GM12864 (cell line): ENCODE data around the gene CYP27B1.

ENCODE experiments used
- DNase-seq: peaks from one replicate; pipeline ENCODE4 v3.0.0-alpha.2; 2011; ENCODE audit warnings: low read depth
- H3K4me3 ChIP-seq: 2 replicates; pipeline ENCODE4 v1.5.1; 2011; ENCODE audit warnings: mild to moderate bottlenecking, low read depth, low read length, control low read depth
- CTCF ChIP-seq: IDR thresholded peaks from 2 replicates; pipeline ENCODE4 v1.5.1; 2011; ENCODE audit warnings: low read depth, mild to moderate bottlenecking, moderate library complexity, low read length, control low read depth, inconsistent platforms; ENCODE audit errors: missing control alignments

The CYP27B1 gene

GRCh38 chr12:57783466-57783801 is 16.6 kb upstream of the CYP27B1 start:
- no peak for DNase-seq
- H3K4me3 ChIP-seq = peak overlapping the region; percentile 97
- TF ChIP-seq CTCF = no peak

DNA sequence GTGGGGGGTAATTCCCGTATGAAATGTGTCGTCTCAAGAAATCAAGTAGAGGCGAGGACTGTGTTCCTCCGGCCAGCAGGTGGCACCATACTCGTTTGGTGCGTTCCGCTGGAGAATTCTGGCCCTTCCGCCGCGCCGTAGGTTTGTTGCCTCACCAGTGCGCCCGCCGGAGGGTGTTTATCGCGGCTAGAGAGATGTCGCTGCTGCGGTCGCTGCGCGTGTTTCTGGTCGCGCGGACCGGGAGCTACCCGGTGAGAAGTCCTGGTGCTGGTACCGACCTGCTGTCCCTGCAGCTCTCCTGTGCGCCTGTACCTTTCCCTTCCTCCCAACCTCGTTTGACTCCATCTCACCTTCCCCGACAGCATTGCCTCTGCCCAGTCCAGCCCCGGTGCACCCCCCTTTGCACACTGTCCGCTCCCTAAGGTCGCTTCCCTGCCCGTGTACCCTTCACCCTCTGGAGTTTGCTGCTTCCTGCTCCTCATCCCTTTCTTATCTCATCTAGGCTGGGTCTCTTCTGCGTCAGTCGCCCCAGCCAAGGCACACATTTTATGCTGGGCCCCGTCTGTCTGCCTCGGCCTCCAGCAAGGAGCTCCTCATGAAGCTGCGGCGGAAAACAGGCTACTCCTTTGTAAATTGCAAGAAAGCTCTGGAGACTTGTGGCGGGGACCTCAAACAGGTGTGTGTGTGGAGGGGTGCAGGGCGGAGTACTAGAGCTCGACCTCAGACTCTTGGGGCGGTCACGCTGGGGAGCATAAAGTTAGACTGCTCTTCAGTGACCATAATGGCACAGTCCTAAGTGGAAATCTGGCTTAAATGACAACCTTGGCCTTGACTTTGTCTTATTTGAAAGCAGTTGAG is 16.0 kb upstream of the CYP27B1 start, which contains the start of gene TSFM:
Gene TSFM (plus strand): TSS at position 180 of the 858 bp plus-strand sequence. CDS start 15 bp downstream, at position 195.
- peak; percentile 87 for DNase-seq
- TF ChIP-seq CTCF = peak; percentile 90
- peak within 1 kb of the TSS; percentile 97 for H3K4me3 ChIP-seq

- H3K4me3 ChIP-seq = no peak overlapping the region
- no peak for TF ChIP-seq CTCF
- no peak for DNase-seq
These were observed 15.3 kb upstream of the CYP27B1 start for GRCh38 chr12:57782243-57782607.

DNA sequence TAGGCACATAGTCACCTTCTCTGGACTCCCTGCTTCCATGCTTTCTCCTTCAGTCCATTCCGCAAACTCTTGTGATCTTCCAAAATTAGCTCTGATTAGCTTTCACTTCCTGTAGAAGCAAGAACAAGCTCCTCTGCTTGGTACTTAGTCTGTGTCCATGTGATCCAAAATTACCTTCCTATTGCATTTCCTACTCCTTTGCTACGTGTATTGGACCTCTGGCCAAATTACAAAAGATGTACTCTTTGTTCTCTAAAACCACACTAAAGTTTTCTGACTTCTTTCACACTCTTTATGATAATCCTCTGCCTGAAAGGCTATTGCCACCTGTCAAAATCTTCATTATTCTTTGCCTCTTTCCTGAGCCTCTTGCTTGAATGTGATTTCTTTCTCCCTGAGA is 14.9 kb upstream of the CYP27B1 start:
- no peak for DNase-seq
- TF ChIP-seq CTCF = no peak
- H3K4me3 ChIP-seq = no peak overlapping the region

DNA sequence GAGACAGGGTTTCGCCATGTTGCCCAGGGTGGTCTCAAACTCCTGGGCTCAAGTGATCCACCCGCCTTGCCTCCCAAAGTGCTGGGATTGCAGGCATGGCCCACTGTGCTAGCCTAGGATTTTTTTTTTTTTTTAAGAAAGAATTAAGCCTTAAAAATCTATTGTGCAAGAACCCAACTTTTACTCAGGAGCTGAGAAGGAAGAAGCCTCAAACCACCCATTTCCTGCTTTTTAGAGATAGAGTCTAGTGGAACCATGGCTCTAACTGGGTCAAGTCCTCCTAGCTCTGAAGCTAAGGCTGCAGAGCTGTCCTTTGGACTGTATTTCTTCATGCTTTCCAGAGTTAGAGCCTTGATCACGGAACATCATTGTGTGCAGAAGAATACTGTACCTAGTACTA is 14.4 kb upstream of the CYP27B1 start:
- no peak overlapping the region for H3K4me3 ChIP-seq
- no peak for DNase-seq
- TF ChIP-seq CTCF = no peak

GRCh38 chr12:57780284-57780897 is 13.5 kb upstream of the CYP27B1 start:
- no peak for DNase-seq
- no peak overlapping the region for H3K4me3 ChIP-seq
- TF ChIP-seq CTCF = no peak
